Progenitor cell of endocrine pancreas (in vitro differentiated cells): ENCODE results near the gene NR2F1-AS1. TPM values are rescaled to one million over a fixed set of nuclear protein-coding genes. Genes with fewer than 3 reads are reported as not detected.

Experiments
- DNase-seq: peaks from one replicate; pipeline ENCODE4 v3.0.0; 2021; ENCODE audit warnings: low spot score; ENCODE audit not compliant: unreplicated experiment
- H3K27ac Mint-ChIP-seq: 2 replicates; pipeline ENCODE4 v1.8.0; 2021; ENCODE audit warnings: mild to moderate bottlenecking, moderate library complexity, mixed read lengths
- H3K27me3 Mint-ChIP-seq: 2 replicates; pipeline ENCODE4 v1.8.0; 2021; ENCODE audit warnings: mixed read lengths
- H3K36me3 Mint-ChIP-seq: 2 replicates; pipeline ENCODE4 v1.8.0; 2022; ENCODE audit warnings: mixed read lengths; ENCODE audit not compliant: insufficient read depth
- H3K4me1 Mint-ChIP-seq: 2 replicates; pipeline ENCODE4 v1.8.0; 2021; ENCODE audit warnings: low read depth, mixed read lengths
- H3K4me3 Mint-ChIP-seq: 2 replicates; pipeline ENCODE4 v1.8.0; 2021; ENCODE audit warnings: low read depth, mild to moderate bottlenecking, moderate library complexity, mixed read lengths
- H3K9me3 Mint-ChIP-seq: 2 replicates; pipeline ENCODE4 v1.8.0; 2021; ENCODE audit warnings: low read depth, mixed read lengths
- total RNA-seq: library from RNA; stranded (reverse); gene quantifications from 2 replicates; pipeline ENCODE4 v1.2.1, GENCODE V29; 2021
- TF ChIP-seq, protein P1 (sequence below): fragments of 200-600 bp; sonication (generic); IDR thresholded peaks from one replicate; pipeline ENCODE4 v1.5.0; 2021; ENCODE audit warnings: antibody characterized with exemption, mild to moderate bottlenecking; ENCODE audit not compliant: unreplicated experiment

NR2F1-AS1 gene
- total RNA-seq, 1 donor from 2014 or later: 6.3 TPM

GRCh38 chr5:93438124-93438523 is 142.9 kb downstream of the NR2F1-AS1 start:
- DNase-seq: no peak
- H3K36me3 Mint-ChIP-seq: no peaks in the 10 kb centered on the region
- TF ChIP-seq, protein P1, sequence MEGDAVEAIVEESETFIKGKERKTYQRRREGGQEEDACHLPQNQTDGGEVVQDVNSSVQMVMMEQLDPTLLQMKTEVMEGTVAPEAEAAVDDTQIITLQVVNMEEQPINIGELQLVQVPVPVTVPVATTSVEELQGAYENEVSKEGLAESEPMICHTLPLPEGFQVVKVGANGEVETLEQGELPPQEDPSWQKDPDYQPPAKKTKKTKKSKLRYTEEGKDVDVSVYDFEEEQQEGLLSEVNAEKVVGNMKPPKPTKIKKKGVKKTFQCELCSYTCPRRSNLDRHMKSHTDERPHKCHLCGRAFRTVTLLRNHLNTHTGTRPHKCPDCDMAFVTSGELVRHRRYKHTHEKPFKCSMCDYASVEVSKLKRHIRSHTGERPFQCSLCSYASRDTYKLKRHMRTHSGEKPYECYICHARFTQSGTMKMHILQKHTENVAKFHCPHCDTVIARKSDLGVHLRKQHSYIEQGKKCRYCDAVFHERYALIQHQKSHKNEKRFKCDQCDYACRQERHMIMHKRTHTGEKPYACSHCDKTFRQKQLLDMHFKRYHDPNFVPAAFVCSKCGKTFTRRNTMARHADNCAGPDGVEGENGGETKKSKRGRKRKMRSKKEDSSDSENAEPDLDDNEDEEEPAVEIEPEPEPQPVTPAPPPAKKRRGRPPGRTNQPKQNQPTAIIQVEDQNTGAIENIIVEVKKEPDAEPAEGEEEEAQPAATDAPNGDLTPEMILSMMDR: no peak
- no peak overlapping the region for H3K27ac Mint-ChIP-seq
- H3K27me3 Mint-ChIP-seq: no peaks in the 10 kb centered on the region
- H3K9me3 Mint-ChIP-seq: peaks cover 4% of the 10 kb centered on the region
- no peaks in the 10 kb centered on the region for H3K4me1 Mint-ChIP-seq
- no peak overlapping the region for H3K4me3 Mint-ChIP-seq

DNA sequence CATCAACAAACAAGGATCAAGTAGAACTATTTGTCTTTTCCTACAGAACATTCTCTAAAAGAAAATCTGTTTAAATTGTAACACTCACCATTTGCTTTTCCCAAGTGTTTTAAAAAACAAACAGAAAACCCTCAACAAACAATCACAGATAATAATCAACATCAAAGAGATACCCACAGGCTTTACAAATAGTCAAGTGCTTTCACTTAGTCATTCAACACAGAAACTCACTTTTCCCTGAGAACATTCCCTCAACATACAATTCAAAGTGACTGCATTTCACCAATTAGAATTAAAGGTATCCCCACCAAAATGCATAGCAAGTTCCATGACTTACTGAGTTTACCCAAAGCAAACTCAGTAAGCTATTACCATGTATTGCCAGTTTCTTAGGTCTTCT is 144.9 kb downstream of the NR2F1-AS1 start:
- no peaks in the 10 kb centered on the region for H3K36me3 Mint-ChIP-seq
- DNase-seq: no peak
- H3K4me3 Mint-ChIP-seq: no peak overlapping the region
- H3K27me3 Mint-ChIP-seq: no peaks in the 10 kb centered on the region
- no peaks in the 10 kb centered on the region for H3K4me1 Mint-ChIP-seq
- TF ChIP-seq, protein P1: no peak
- peaks cover 3% of the 10 kb centered on the region for H3K9me3 Mint-ChIP-seq
- no peak overlapping the region for H3K27ac Mint-ChIP-seq

- Mint-ChIP-seq H3K9me3 (no peaks in the 10 kb centered on the region), H3K36me3 (no peaks in the 10 kb centered on the region), H3K4me3 (no peak overlapping the region), H3K27me3 (no peaks in the 10 kb centered on the region), H3K27ac (no peak overlapping the region), H3K4me1 (no peaks in the 10 kb centered on the region)
- no peak for DNase-seq
- TF ChIP-seq, protein P1: no peak
Measured at GRCh38 chr5:93433422-93433821, 147.6 kb downstream of the NR2F1-AS1 start.

- DNase-seq: no peak
- TF ChIP-seq, protein P1: no peak
- H3K9me3 Mint-ChIP-seq: no peaks in the 10 kb centered on the region
Measured at GRCh38 chr5:93431250-93431649, 149.8 kb downstream of the NR2F1-AS1 start.

GRCh38 chr5:93430673-93431199 is 150.3 kb downstream of the NR2F1-AS1 start:
- Mint-ChIP-seq H3K27ac (no peak overlapping the region), H3K4me1 (peaks cover 3% of the 10 kb centered on the region), H3K4me3 (no peak overlapping the region), H3K36me3 (no peaks in the 10 kb centered on the region), H3K9me3 (no peaks in the 10 kb centered on the region), H3K27me3 (no peaks in the 10 kb centered on the region)
- DNase-seq: no peak
- TF ChIP-seq, protein P1: no peak

More at GRCh38 chr5:93431250-93431649, 149.8 kb downstream of the NR2F1-AS1 start:
- peaks cover 3% of the 10 kb centered on the region for H3K4me1 Mint-ChIP-seq
- H3K27ac Mint-ChIP-seq: no peak overlapping the region
- no peak overlapping the region for H3K4me3 Mint-ChIP-seq
- H3K36me3 Mint-ChIP-seq: no peaks in the 10 kb centered on the region
- no peaks in the 10 kb centered on the region for H3K27me3 Mint-ChIP-seq
